ENCODE results near the gene CMTM3.

CMTM3 gene

GRCh38 chr16:66596986-66597848, 7.3 kb upstream of the CMTM3 start:
- Histone ChIP-seq H3K9me3 (ENCODE audit: insufficient read depth, low read depth, low read length) (no peaks in the 10 kb centered on the region), H3K27ac (ENCODE audit: low read depth, low read length) (no peak overlapping the region), H2AK5ac (ENCODE audit: low read length) (no peak overlapping the region), H2AFZ (ENCODE audit: insufficient read depth, low read length, poor library complexity) (no peak overlapping the region), H3K23ac (ENCODE audit: low read length) (no peak overlapping the region), H3K9ac (ENCODE audit: low read length) (no peak overlapping the region), H3K79me1 (ENCODE audit: low read length) (no peaks in the 10 kb centered on the region), H4K12ac (ENCODE audit: low read depth, low read length) (no peak overlapping the region), H2BK120ac (ENCODE audit: insufficient read depth, low read length, poor library complexity) (no peak overlapping the region), H2BK5ac (ENCODE audit: low read depth, low read length, poor library complexity) (no peak overlapping the region), H3K18ac (ENCODE audit: low read length) (no peak overlapping the region), H3K36me3 (ENCODE audit: control insufficient read depth in 1 of 2, insufficient read depth in 2 of 2, low read length in 2 of 2) (no peaks in the 10 kb centered on the region), H3K4me1 (ENCODE audit: control insufficient read depth in 1 of 2, insufficient read depth in 2 of 2, low read length in 2 of 2) (no peaks in the 10 kb centered on the region), H4K91ac (ENCODE audit: low read depth, low read length) (no peak overlapping the region), H3K4me2 (ENCODE audit: low read length) (no peak overlapping the region), H3K14ac (ENCODE audit: low read length) (no peak overlapping the region), H3K27me3 (ENCODE audit: insufficient read depth, low read length) (no peaks in the 10 kb centered on the region), H3K4me3 (ENCODE audit: low read depth, low read length) (no peak overlapping the region), H4K8ac (ENCODE audit: low read depth, low read length) (no peak overlapping the region), H3K79me2 (ENCODE audit: control insufficient read depth, insufficient read depth, low read length, poor library complexity) (no peaks in the 10 kb centered on the region), H3K4ac (ENCODE audit: low read depth, low read length) (no peak overlapping the region), H2BK12ac (ENCODE audit: low read length) (no peak overlapping the region)
- no peak for DNase-seq
- WGBS (ENCODE audit: extremely low coverage, insufficient coverage, insufficient read length), result no CpG with 5 or more reads among the region's 5 CpGs

GRCh38 chr16:66598111-66598510, 6.4 kb upstream of the CMTM3 start:
- no peak overlapping the region for H3K4me3 ChIP-seq (ENCODE audit: low read depth, low read length)
- WGBS (ENCODE audit: extremely low coverage, insufficient coverage, insufficient read length), result no CpG with 5 or more reads among the region's 3 CpGs

DNA sequence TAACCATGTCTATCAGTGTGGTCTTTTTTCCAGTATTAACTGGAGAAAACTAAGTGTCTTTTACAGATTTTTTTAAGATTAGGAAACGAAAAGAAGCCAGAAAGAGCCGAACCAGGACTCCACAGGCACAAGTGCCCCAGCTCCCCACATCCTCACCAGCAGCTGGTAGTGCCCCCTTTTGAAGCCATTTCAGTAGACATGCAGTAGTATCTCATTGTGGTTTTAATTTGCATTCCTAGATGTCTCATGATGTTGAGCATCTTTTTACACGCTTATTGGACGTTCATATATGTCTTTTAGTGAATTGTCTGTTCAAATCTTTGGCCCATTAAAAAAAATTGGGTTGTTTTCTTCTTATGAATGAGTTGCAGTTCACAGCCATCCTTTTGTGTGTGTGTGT, 4.8 kb upstream of the CMTM3 start:
- Histone ChIP-seq H4K8ac (ENCODE audit: low read depth, low read length) (no peak overlapping the region), H3K9me3 (ENCODE audit: insufficient read depth, low read depth, low read length) (no peaks in the 10 kb centered on the region), H3K18ac (ENCODE audit: low read length) (no peak overlapping the region), H2AK5ac (ENCODE audit: low read length) (no peak overlapping the region), H3K79me2 (ENCODE audit: control insufficient read depth, insufficient read depth, low read length, poor library complexity) (no peaks in the 10 kb centered on the region), H4K91ac (ENCODE audit: low read depth, low read length) (no peak overlapping the region), H4K12ac (ENCODE audit: low read depth, low read length) (no peak overlapping the region), H2AFZ (ENCODE audit: insufficient read depth, low read length, poor library complexity) (no peak overlapping the region), H3K4me1 (ENCODE audit: control insufficient read depth in 1 of 2, insufficient read depth in 2 of 2, low read length in 2 of 2) (peaks cover 3 to 4% of the 10 kb centered on the region in 2 experiments), H2BK120ac (ENCODE audit: insufficient read depth, low read length, poor library complexity) (no peak overlapping the region), H3K9ac (ENCODE audit: low read length) (no peak overlapping the region), H3K4me2 (ENCODE audit: low read length) (no peak overlapping the region), H2BK5ac (ENCODE audit: low read depth, low read length, poor library complexity) (no peak overlapping the region), H3K14ac (ENCODE audit: low read length) (no peak overlapping the region), H2BK12ac (ENCODE audit: low read length) (no peak overlapping the region), H3K79me1 (ENCODE audit: low read length) (peaks cover 9% of the 10 kb centered on the region), H3K4me3 (ENCODE audit: low read depth, low read length) (no peak overlapping the region), H3K4ac (ENCODE audit: low read depth, low read length) (no peak overlapping the region), H3K27ac (ENCODE audit: low read depth, low read length) (no peak overlapping the region), H3K23ac (ENCODE audit: low read length) (no peak overlapping the region), H3K36me3 (ENCODE audit: control insufficient read depth in 1 of 2, insufficient read depth in 2 of 2, low read length in 2 of 2) (no peaks in the 10 kb centered on the region), H3K27me3 (ENCODE audit: insufficient read depth, low read length) (no peaks in the 10 kb centered on the region)
- WGBS (ENCODE audit: extremely low coverage, insufficient coverage, insufficient read length), result no CpG with 5 or more reads among the region's 4 CpGs
- no peak for DNase-seq

More at GRCh38 chr16:66598111-66598510, 6.4 kb upstream of the CMTM3 start:
- Histone ChIP-seq H3K9ac (ENCODE audit: low read length) (no peak overlapping the region), H3K79me2 (ENCODE audit: control insufficient read depth, insufficient read depth, low read length, poor library complexity) (no peaks in the 10 kb centered on the region), H3K18ac (ENCODE audit: low read length) (no peak overlapping the region), H3K36me3 (ENCODE audit: control insufficient read depth in 1 of 2, insufficient read depth in 2 of 2, low read length in 2 of 2) (no peaks in the 10 kb centered on the region), H3K79me1 (ENCODE audit: low read length) (no peaks in the 10 kb centered on the region), H3K23ac (ENCODE audit: low read length) (no peak overlapping the region), H3K14ac (ENCODE audit: low read length) (no peak overlapping the region), H4K91ac (ENCODE audit: low read depth, low read length) (no peak overlapping the region), H3K27ac (ENCODE audit: low read depth, low read length) (no peak overlapping the region), H3K4me2 (ENCODE audit: low read length) (no peak overlapping the region), H2AK5ac (ENCODE audit: low read length) (no peak overlapping the region), H4K8ac (ENCODE audit: low read depth, low read length) (no peak overlapping the region), H4K12ac (ENCODE audit: low read depth, low read length) (no peak overlapping the region), H2BK5ac (ENCODE audit: low read depth, low read length, poor library complexity) (no peak overlapping the region), H3K4ac (ENCODE audit: low read depth, low read length) (no peak overlapping the region), H3K4me1 (ENCODE audit: control insufficient read depth in 1 of 2, insufficient read depth in 2 of 2, low read length in 2 of 2) (no peaks in the 10 kb centered on the region), H3K9me3 (ENCODE audit: insufficient read depth, low read depth, low read length) (no peaks in the 10 kb centered on the region), H2BK12ac (ENCODE audit: low read length) (no peak overlapping the region), H2AFZ (ENCODE audit: insufficient read depth, low read length, poor library complexity) (no peak overlapping the region), H2BK120ac (ENCODE audit: insufficient read depth, low read length, poor library complexity) (no peak overlapping the region), H3K27me3 (ENCODE audit: insufficient read depth, low read length) (no peaks in the 10 kb centered on the region)
- peak in 1 of 2 donors; percentile 62 for DNase-seq

DNA sequence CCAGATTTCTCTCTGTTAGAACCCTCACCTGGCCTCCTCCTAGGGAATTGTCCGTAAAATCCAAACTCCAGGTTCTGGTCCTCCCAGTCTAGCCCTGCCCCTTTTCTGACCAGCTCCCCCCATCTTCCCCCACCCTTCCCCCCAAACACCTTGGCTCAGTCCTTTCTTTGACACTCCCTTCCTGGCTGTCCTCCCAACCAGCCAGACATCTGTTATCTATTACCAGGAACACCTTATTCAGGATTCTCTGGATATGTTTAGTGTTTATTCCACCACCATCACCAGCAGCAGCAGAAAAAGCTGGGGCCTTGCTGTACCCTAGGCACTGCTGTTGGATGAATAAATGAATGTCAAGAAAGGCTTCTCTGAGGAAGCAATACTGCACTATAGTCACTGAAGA, 4.0 kb upstream of the CMTM3 start:
- H3K4ac ChIP-seq (ENCODE audit: low read depth, low read length), result no peak overlapping the region
- no peak overlapping the region for H2BK12ac ChIP-seq (ENCODE audit: low read length)
- no peak overlapping the region for H4K8ac ChIP-seq (ENCODE audit: low read depth, low read length)
- peaks cover 4% of the 10 kb centered on the region for H3K79me2 ChIP-seq (ENCODE audit: control insufficient read depth, insufficient read depth, low read length, poor library complexity)
- no peak overlapping the region for H3K14ac ChIP-seq (ENCODE audit: low read length)
- no peak overlapping the region for H4K12ac ChIP-seq (ENCODE audit: low read depth, low read length)
- H2BK120ac ChIP-seq (ENCODE audit: insufficient read depth, low read length, poor library complexity), result no peak overlapping the region
- H3K36me3 ChIP-seq (ENCODE audit: control insufficient read depth in 1 of 2, insufficient read depth in 2 of 2, low read length in 2 of 2), result no peaks in the 10 kb centered on the region
- peaks cover 3 to 4% of the 10 kb centered on the region in 2 experiments for H3K4me1 ChIP-seq (ENCODE audit: control insufficient read depth in 1 of 2, insufficient read depth in 2 of 2, low read length in 2 of 2)
- H3K27me3 ChIP-seq (ENCODE audit: insufficient read depth, low read length), result no peaks in the 10 kb centered on the region
- no CpG with 5 or more reads among the region's 1 CpG for whole genome bisulfite sequencing (ENCODE audit: extremely low coverage, insufficient coverage, insufficient read length)
- H2AK5ac ChIP-seq (ENCODE audit: low read length), result no peak overlapping the region
- H3K18ac ChIP-seq (ENCODE audit: low read length), result no peak overlapping the region
- no peak overlapping the region for H3K27ac ChIP-seq (ENCODE audit: low read depth, low read length)
- H3K79me1 ChIP-seq (ENCODE audit: low read length), result peaks cover 14% of the 10 kb centered on the region
- H2AFZ ChIP-seq (ENCODE audit: insufficient read depth, low read length, poor library complexity), result no peak overlapping the region
- H2BK5ac ChIP-seq (ENCODE audit: low read depth, low read length, poor library complexity), result no peak overlapping the region
- H4K91ac ChIP-seq (ENCODE audit: low read depth, low read length), result no peak overlapping the region
- H3K4me3 ChIP-seq (ENCODE audit: low read depth, low read length), result no peak overlapping the region
- no peak for DNase-seq
- no peaks in the 10 kb centered on the region for H3K9me3 ChIP-seq (ENCODE audit: insufficient read depth, low read depth, low read length)
- no peak overlapping the region for H3K4me2 ChIP-seq (ENCODE audit: low read length)
- H3K23ac ChIP-seq (ENCODE audit: low read length), result no peak overlapping the region
- no peak overlapping the region for H3K9ac ChIP-seq (ENCODE audit: low read length)

Data from trophoblast cell (in vitro differentiated cells and primary cell).